Measurements from ENCODE around the gene FRMD5. TPM values are rescaled to one million over a fixed set of nuclear protein-coding genes. Genes with fewer than 3 reads are reported as not detected.

The FRMD5 gene
- total RNA-seq, 1 donor from 2014 or later = 3.0 TPM

DNA sequence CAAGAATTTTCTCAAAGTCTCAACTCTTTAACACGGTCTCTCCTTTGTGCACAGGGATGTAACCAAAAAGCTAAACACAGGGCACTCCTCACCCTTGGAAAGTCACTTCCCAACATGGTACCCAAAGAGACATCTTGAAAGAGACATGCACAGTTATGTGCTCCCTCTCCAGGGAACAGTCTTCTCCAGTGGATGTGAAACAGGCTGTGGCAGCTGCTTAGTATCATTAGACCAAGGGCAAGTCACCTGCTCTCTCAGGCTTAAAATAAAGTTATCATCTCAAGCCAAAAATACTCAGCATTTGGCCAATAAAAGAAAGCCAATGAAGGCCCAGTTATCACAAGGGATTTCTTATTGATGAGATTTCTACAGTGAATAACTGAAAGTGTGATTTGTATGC is 239.9 kb downstream of the FRMD5 start:
- TF ChIP-seq, protein P1, sequence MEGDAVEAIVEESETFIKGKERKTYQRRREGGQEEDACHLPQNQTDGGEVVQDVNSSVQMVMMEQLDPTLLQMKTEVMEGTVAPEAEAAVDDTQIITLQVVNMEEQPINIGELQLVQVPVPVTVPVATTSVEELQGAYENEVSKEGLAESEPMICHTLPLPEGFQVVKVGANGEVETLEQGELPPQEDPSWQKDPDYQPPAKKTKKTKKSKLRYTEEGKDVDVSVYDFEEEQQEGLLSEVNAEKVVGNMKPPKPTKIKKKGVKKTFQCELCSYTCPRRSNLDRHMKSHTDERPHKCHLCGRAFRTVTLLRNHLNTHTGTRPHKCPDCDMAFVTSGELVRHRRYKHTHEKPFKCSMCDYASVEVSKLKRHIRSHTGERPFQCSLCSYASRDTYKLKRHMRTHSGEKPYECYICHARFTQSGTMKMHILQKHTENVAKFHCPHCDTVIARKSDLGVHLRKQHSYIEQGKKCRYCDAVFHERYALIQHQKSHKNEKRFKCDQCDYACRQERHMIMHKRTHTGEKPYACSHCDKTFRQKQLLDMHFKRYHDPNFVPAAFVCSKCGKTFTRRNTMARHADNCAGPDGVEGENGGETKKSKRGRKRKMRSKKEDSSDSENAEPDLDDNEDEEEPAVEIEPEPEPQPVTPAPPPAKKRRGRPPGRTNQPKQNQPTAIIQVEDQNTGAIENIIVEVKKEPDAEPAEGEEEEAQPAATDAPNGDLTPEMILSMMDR (conservative IDR thresholded peaks at IDR 0.05; ENCODE audit: low read depth, low read length) = no peak
- DNase-seq (ENCODE audit: low read depth) = no peak
- no peak overlapping the region for H3K4me3 ChIP-seq (ENCODE audit: low read depth, low read length)

DNA sequence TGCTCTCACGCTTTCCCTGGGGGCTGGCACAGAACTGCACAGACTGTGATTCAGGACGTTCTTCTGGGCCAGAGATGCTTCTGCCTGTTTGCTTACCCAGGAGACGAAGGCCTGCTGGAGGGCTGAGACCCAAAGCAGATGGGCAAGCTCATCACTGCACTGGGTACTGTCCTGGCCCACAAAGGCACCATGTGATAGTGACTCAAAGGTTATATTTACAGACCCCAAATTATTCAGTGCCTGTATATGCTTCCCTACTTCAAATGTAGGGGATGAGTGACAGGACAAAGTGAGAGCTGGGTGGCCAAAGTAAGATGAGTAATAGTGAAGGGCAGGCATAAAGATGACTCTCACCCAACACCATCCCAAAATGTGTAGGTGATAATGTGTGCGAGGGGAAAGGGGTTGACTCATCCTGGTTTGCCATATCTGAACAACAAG is 240.9 kb downstream of the FRMD5 start:
- TF ChIP-seq, protein P1 (conservative IDR thresholded peaks at IDR 0.05; ENCODE audit: low read depth, low read length) = no peak
- H3K4me3 ChIP-seq (ENCODE audit: low read depth, low read length) = no peak overlapping the region
- no peak for DNase-seq (ENCODE audit: low read depth)

DNA sequence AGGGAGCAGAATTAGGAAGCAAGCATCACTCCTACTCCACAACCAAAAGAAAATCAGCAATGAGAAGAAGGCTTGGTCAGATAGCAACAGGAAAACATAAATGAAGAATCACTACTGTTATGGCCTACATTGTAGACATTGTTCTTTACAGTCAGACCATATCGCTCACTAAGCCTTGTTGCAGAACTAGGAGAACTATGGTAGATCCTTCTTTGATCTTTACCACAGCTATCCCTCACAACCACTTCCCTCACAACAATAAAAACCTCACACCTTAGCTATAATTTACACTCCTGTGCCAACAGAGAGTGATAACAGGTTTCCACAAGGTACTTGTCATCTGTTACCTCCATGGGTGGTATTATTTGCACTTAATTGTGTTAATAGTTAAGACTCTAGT is 241.7 kb downstream of the FRMD5 start:
- no peak overlapping the region for H3K4me3 ChIP-seq (ENCODE audit: low read depth, low read length)
- DNase-seq (ENCODE audit: low read depth) = no peak
- TF ChIP-seq, protein P1 (conservative IDR thresholded peaks at IDR 0.05; ENCODE audit: low read depth, low read length) = no peak

DNA sequence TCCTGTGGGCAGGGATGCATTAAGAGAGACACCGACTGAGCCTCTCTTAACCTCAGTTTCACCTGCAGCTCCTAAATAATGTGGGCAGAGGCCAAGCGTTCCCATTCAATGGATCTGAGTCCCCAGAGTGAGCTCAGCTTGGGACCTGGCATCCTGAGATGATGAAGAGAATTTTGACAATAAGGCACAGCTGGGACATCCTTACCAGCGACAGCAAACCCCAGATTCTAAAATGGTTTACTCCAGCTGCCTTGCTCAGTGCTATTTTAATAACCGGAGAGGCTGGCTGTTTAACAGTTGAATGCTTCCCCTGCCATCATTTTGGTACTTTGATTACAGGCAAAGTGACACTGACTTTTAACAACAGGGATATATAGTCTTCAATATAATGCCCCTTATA is 244.5 kb downstream of the FRMD5 start:
- TF ChIP-seq, protein P1 (conservative IDR thresholded peaks at IDR 0.05; ENCODE audit: low read depth, low read length) = no peak
- no peak for DNase-seq (ENCODE audit: low read depth)
- H3K4me3 ChIP-seq (ENCODE audit: low read depth, low read length) = no peak overlapping the region

DNA sequence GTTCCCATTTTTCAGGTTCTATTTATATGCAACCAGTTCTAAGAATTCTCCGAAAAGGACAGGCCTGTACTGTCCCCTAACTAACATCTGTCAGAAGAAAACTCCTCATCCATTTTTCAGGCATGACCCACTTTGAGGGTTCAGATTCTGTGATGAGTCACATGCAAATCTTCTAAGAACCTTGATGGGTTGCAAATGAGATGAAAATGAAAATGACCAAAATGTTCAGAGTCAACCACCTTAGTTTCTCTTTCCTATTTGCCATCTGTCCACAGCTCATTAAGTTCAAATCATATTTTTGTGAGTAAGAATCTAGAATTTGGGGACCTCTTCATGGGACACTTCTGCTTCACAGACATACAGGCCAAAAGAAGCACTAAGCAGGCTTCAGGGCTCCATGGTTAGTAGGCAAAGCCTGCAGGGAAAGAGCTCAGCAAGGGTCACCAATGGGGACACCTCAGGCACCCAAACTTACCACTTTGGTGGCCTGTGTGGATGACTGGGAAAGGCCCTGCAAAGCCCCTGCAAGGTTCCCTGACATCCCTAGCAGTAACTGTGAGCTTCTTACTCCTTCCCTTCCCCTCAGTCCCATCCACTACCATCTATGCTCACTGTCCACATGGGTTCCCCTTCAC is 246.3 kb downstream of the FRMD5 start:
- no peak overlapping the region for H3K4me3 ChIP-seq (ENCODE audit: low read depth, low read length)
- TF ChIP-seq, protein P1 (conservative IDR thresholded peaks at IDR 0.05; ENCODE audit: low read depth, low read length) = no peak
- DNase-seq (ENCODE audit: low read depth) = no peak

DNA sequence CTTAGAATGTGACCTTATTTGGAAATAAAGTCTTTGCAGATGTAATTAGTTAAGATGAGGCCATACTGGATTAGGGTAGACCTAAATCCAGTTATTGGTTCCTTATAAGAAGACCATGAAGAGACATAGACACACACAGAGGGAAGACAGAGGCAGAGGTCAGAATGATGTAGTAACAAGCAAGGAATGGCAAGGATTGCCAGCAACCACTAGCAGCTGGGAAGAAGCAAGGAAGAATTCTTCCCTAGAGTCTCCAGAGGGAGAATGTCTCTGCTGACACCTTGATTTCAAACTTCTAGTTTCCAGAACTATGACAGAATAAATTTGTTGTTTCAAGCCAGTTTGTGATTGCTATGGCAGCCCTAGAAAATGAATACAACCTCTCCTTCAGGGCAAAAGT is 251.6 kb downstream of the FRMD5 start:
- TF ChIP-seq, protein P1 (conservative IDR thresholded peaks at IDR 0.05; ENCODE audit: low read depth, low read length) = no peak
- DNase-seq (ENCODE audit: low read depth) = no peak
- H3K4me3 ChIP-seq (ENCODE audit: low read depth, low read length) = no peak overlapping the region

DNA sequence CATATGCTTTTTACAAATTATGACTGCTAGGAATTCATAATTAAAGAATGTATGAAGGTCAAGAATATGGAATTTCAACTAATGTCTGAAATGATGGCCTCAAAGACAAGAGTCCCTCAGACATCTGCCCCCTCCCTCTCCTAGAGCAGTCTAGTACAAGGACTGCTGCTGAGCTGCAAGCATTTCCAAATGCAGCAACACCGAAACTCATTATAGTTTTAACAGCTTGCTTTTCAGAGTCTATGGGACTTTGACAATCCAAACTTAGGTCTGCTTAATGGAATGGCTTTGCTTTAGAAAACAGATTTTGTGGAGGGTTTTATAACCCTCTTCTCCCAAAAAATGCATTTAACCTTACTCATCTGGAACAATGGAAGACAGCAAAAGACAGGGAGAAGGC is 252.9 kb downstream of the FRMD5 start:
- H3K4me3 ChIP-seq (ENCODE audit: low read depth, low read length) = no peak overlapping the region
- DNase-seq (ENCODE audit: low read depth) = no peak
- TF ChIP-seq, protein P1 (conservative IDR thresholded peaks at IDR 0.05; ENCODE audit: low read depth, low read length) = no peak
